Breast epithelium (tissue), 3 donors: ENCODE results near the gene PLAAT3.

Source experiments
- CTCF ChIP-seq, 3 donors: fragments of 450-650 bp; IDR thresholded peaks; one replicate each; pipeline ENCODE4 v1.5.1; 2016 to 2017; ENCODE audit warnings: antibody characterized with exemption in 3 of 3, mild to moderate bottlenecking in 3 of 3, moderate library complexity in 3 of 3
- POLR2A ChIP-seq: fragments of 450-650 bp; IDR thresholded peaks from one replicate; pipeline ENCODE4 v1.6.1; 2016; ENCODE audit warnings: antibody characterized with exemption, mild to moderate bottlenecking, moderate library complexity
- POLR2AphosphoS5 ChIP-seq, 3 donors: sonication (generic); formaldehyde crosslinking; IDR thresholded peaks; one replicate each; pipeline ENCODE4 v1.6.1; 2017; ENCODE audit warnings: antibody characterized with exemption in 3 of 3

GRCh38 chr11:63608353-63609345 is 5.6 kb downstream of the PLAAT3 start:
- TF ChIP-seq CTCF (IDR thresholded peaks at IDR 0.05), result no peak
- no peak for TF ChIP-seq POLR2A
- no peak for TF ChIP-seq POLR2AphosphoS5 (IDR thresholded peaks at IDR 0.05)
